ENCODE measurements around the gene NXN.
"Not testable (repeated sequence)": the region's sequence is repeated elsewhere in the genome, so short reads cannot be mapped to it uniquely, and the experiment has no call there.

GRCh38 chr17:755319-755961 lies 224.1 kb downstream of the NXN start:
- not testable (repeated sequence) for TF ChIP-seq POLR2A (IDR thresholded peaks at IDR 0.05)
- TF ChIP-seq, protein P1, sequence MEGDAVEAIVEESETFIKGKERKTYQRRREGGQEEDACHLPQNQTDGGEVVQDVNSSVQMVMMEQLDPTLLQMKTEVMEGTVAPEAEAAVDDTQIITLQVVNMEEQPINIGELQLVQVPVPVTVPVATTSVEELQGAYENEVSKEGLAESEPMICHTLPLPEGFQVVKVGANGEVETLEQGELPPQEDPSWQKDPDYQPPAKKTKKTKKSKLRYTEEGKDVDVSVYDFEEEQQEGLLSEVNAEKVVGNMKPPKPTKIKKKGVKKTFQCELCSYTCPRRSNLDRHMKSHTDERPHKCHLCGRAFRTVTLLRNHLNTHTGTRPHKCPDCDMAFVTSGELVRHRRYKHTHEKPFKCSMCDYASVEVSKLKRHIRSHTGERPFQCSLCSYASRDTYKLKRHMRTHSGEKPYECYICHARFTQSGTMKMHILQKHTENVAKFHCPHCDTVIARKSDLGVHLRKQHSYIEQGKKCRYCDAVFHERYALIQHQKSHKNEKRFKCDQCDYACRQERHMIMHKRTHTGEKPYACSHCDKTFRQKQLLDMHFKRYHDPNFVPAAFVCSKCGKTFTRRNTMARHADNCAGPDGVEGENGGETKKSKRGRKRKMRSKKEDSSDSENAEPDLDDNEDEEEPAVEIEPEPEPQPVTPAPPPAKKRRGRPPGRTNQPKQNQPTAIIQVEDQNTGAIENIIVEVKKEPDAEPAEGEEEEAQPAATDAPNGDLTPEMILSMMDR (IDR thresholded peaks at IDR 0.05): not testable (repeated sequence)
